WTC11 (cell line): ENCODE data around the gene SYNM. TPM values are rescaled to one million over a fixed set of nuclear protein-coding genes. Genes with fewer than 3 reads are reported as not detected.

Source experiments
- ATAC-seq: fragments of 200-7000 bp; cut with Tn5 transposase; 2 replicates; pipeline ENCODE4 v1.10.0; 2021; ENCODE audit warnings: mild to moderate bottlenecking, moderate library complexity
- CTCF ChIA-PET: fragments of 300-600 bp; sonication (Branson Sonifier 250); formaldehyde crosslinking; loops from one replicate; lab custom pipeline; 2021; ENCODE audit warnings: antibody characterized with exemption; lab: Charles Lee
- POLR2A ChIA-PET: fragments of 350-600 bp; sonication (Branson Sonifier 250); formaldehyde crosslinking; loops from one replicate; lab custom pipeline; 2021; ENCODE audit warnings: antibody characterized with exemption; lab: Charles Lee
- DNase-seq: peaks from one replicate; pipeline ENCODE4 v3.0.0; 2021; ENCODE audit warnings: low spot score
- H3K27ac Mint-ChIP-seq: 2 replicates; pipeline ENCODE4 v1.8.0; 2021; ENCODE audit warnings: mixed read lengths
- H3K27me3 Mint-ChIP-seq: 2 replicates; pipeline ENCODE4 v1.8.0; 2021; ENCODE audit warnings: low read depth, mild to moderate bottlenecking, moderate library complexity, mixed read lengths
- H3K36me3 Mint-ChIP-seq: 2 replicates; pipeline ENCODE4 v1.8.0; 2021; ENCODE audit warnings: mixed read lengths
- H3K4me1 Mint-ChIP-seq: 2 replicates; pipeline ENCODE4 v1.8.0; 2022; ENCODE audit warnings: mixed read lengths
- H3K4me3 Mint-ChIP-seq: 2 replicates; pipeline ENCODE4 v1.8.0; 2021; ENCODE audit warnings: mild to moderate bottlenecking, moderate library complexity, mixed read lengths
- H3K9me3 Mint-ChIP-seq: 2 replicates; pipeline ENCODE4 v1.8.0; 2021; ENCODE audit warnings: mixed read lengths
- ARID4B ChIP-seq: sonication (generic); formaldehyde crosslinking; IDR thresholded peaks from 2 replicates; pipeline ENCODE4 v1.8.0; 2023; ENCODE audit warnings: missing genetic modification reagents, mild to moderate bottlenecking, borderline replicate concordance
- ATF2 ChIP-seq: sonication (generic); formaldehyde crosslinking; IDR thresholded peaks from 2 replicates; pipeline ENCODE4 v1.8.1; 2022; ENCODE audit warnings: low read depth, missing genetic modification reagents, borderline replicate concordance
- CREB1 ChIP-seq: sonication (generic); formaldehyde crosslinking; IDR thresholded peaks from 2 replicates; pipeline ENCODE4 v1.8.0; 2023; ENCODE audit warnings: mild to moderate bottlenecking, missing genetic modification reagents
- CREM ChIP-seq: sonication (generic); formaldehyde crosslinking; IDR thresholded peaks from 2 replicates; pipeline ENCODE4 v1.8.1; 2022; ENCODE audit warnings: mild to moderate bottlenecking, missing genetic modification reagents, moderate library complexity
- E2F4 ChIP-seq: sonication (generic); formaldehyde crosslinking; IDR thresholded peaks from 2 replicates; pipeline ENCODE4 v1.8.1; 2022; ENCODE audit warnings: low read depth, mild to moderate bottlenecking, moderate library complexity, missing genetic modification reagents, borderline replicate concordance
- ETV6 ChIP-seq: sonication (generic); formaldehyde crosslinking; IDR thresholded peaks from 2 replicates; pipeline ENCODE4 v1.8.1; 2022; ENCODE audit warnings: mild to moderate bottlenecking, missing genetic modification reagents
- FOXK1 ChIP-seq: sonication (generic); formaldehyde crosslinking; IDR thresholded peaks from 2 replicates; pipeline ENCODE4 v1.8.0; 2022; ENCODE audit warnings: mild to moderate bottlenecking, moderate library complexity, missing genetic modification reagents
- IRF1 ChIP-seq: sonication (generic); formaldehyde crosslinking; IDR thresholded peaks from 2 replicates; pipeline ENCODE4 v1.8.0; 2023; ENCODE audit warnings: missing genetic modification reagents
- IRF2 ChIP-seq: sonication (generic); formaldehyde crosslinking; IDR thresholded peaks from 2 replicates; pipeline ENCODE4 v1.8.0; 2022; ENCODE audit warnings: low read depth, missing genetic modification reagents, borderline replicate concordance
- JAZF1 ChIP-seq: fragments of 250-450 bp; sonication (Bioruptor Pico); IDR thresholded peaks from 2 replicates; pipeline ENCODE4 v1.9.0; 2021; ENCODE audit warnings: moderate library complexity, mild to moderate bottlenecking, inconsistent platforms
- MLX ChIP-seq: sonication (generic); formaldehyde crosslinking; IDR thresholded peaks from 2 replicates; pipeline ENCODE4 v1.8.1; 2023; ENCODE audit warnings: mild to moderate bottlenecking, missing genetic modification reagents, moderate library complexity
- PRRX2 ChIP-seq: fragments of 250-450 bp; sonication (Bioruptor Pico); IDR thresholded peaks from 2 replicates; pipeline ENCODE4 v1.8.0; 2021; ENCODE audit warnings: mild to moderate bottlenecking
- SOX15 ChIP-seq: fragments of 250-450 bp; sonication (Bioruptor Pico); IDR thresholded peaks from 2 replicates; pipeline ENCODE4 v1.9.0; 2021; ENCODE audit warnings: mild to moderate bottlenecking
- SP1 ChIP-seq: sonication (generic); formaldehyde crosslinking; conservative IDR thresholded peaks from 2 replicates; pipeline ENCODE4 v1.8.1; 2022; ENCODE audit warnings: missing genetic modification reagents
- USF1 ChIP-seq: sonication (generic); formaldehyde crosslinking; IDR thresholded peaks from 2 replicates; pipeline ENCODE4 v1.8.0; 2022; ENCODE audit warnings: mild to moderate bottlenecking, missing genetic modification reagents
- ZBTB43 ChIP-seq: sonication (generic); formaldehyde crosslinking; IDR thresholded peaks from 2 replicates; pipeline ENCODE4 v1.8.1; 2023; ENCODE audit warnings: mild to moderate bottlenecking, missing genetic modification reagents
- ZNF232 ChIP-seq: sonication (generic); formaldehyde crosslinking; IDR thresholded peaks from 2 replicates; pipeline ENCODE4 v1.8.0; 2022; ENCODE audit warnings: mild to moderate bottlenecking, missing genetic modification reagents
- ZNF396 ChIP-seq: fragments of 250-450 bp; sonication (Bioruptor Pico); IDR thresholded peaks from 2 replicates; pipeline ENCODE4 v1.8.0; 2021; ENCODE audit warnings: mild to moderate bottlenecking, moderate library complexity, borderline replicate concordance
- ZNF512 ChIP-seq: sonication (generic); formaldehyde crosslinking; IDR thresholded peaks from 2 replicates; pipeline ENCODE4 v1.8.1; 2022; ENCODE audit warnings: missing genetic modification reagents, borderline replicate concordance
- total RNA-seq: library from RNA; stranded (reverse); gene quantifications from 3 replicates; pipeline ENCODE4 v1.2.3, GENCODE V29; 2021

The SYNM gene
- total RNA-seq, 1 experiment from 2014 or later, result 2.2 TPM

GRCh38 chr15:99164119-99164518 is 59.2 kb downstream of the SYNM start (continued):
- TF ChIP-seq ZNF512 (CRISPR knock-in tag) (no peak), SOX15 (no peak), SP1 (CRISPR knock-in tag) (no peak), MLX (CRISPR knock-in tag) (no peak), JAZF1 (no peak), ZBTB43 (CRISPR knock-in tag) (no peak), IRF2 (CRISPR knock-in tag) (no peak), CREB1 (CRISPR knock-in tag) (no peak), FOXK1 (CRISPR knock-in tag) (no peak), IRF1 (CRISPR knock-in tag) (no peak), ATF2 (no peak), CREM (no peak)

- CTCF ChIA-PET, result no interaction called here
- ATAC-seq (no peak), DNase-seq (no peak)
- no peak for TF ChIP-seq USF1 (CRISPR knock-in tag)
- POLR2A ChIA-PET, result no interaction called here
- H3K27ac Mint-ChIP-seq, result no peak overlapping the region
- H3K4me3 Mint-ChIP-seq, result no peak overlapping the region
- H3K9me3 Mint-ChIP-seq, result no peaks in the 10 kb centered on the region
- H3K36me3 Mint-ChIP-seq, result no peaks in the 10 kb centered on the region
- no peaks in the 10 kb centered on the region for H3K4me1 Mint-ChIP-seq
- H3K27me3 Mint-ChIP-seq, result no peaks in the 10 kb centered on the region
These were observed 60.3 kb downstream of the SYNM start for GRCh38 chr15:99165020-99165790.

GRCh38 chr15:99165956-99166689 is 61.2 kb downstream of the SYNM start:
- no peak for ATAC-seq
- DNase-seq, result no peak
- H3K4me1 Mint-ChIP-seq, result no peaks in the 10 kb centered on the region
- no peaks in the 10 kb centered on the region for H3K9me3 Mint-ChIP-seq
- ChIA-PET CTCF (no interaction called here), POLR2A (no interaction called here)
- H3K4me3 Mint-ChIP-seq, result no peak overlapping the region
- no peaks in the 10 kb centered on the region for H3K27me3 Mint-ChIP-seq
- no peak overlapping the region for H3K27ac Mint-ChIP-seq
- H3K36me3 Mint-ChIP-seq, result no peaks in the 10 kb centered on the region
- TF ChIP-seq ARID4B (CRISPR knock-in tag) (no peak), SOX15 (no peak), FOXK1 (CRISPR knock-in tag) (no peak), ZNF396 (CRISPR knock-in tag) (no peak), E2F4 (no peak), ZNF232 (CRISPR knock-in tag) (no peak), ETV6 (CRISPR knock-in tag) (no peak), PRRX2 (CRISPR knock-in tag) (no peak)
